Natural killer cell treated with Interleukin-12 subunit alpha and Interleukin-12 subunit beta and Interleukin-15 and Interleukin-18, amount 100 ng/mL, for 72 hours (primary cell): ENCODE data around the gene C5orf47. TPM values are rescaled to one million over a fixed set of nuclear protein-coding genes. Genes with fewer than 3 reads are reported as not detected.

Experiments used
- ATAC-seq, 2 donors: fragments of 150-1000 bp; cut with Tn5 transposase in 1 of 2; sonication (Bioruptor Pico), chemical (Tn5 transposase) in 1 of 2; 2 replicates each; pipeline ENCODE4 v1.10.0; 2021
- DNase-seq: peaks from one replicate; pipeline ENCODE4 v3.0.0; 2022; ENCODE audit warnings: low spot score
- H3K27ac Mint-ChIP-seq, 2 donors: 1 replicate in 1 of 2; 2 replicates in 1 of 2; pipeline ENCODE4 v1.8.0; 2022; ENCODE audit warnings: mixed read lengths in 2 of 2, mild to moderate bottlenecking in 1 of 2, moderate library complexity in 1 of 2
- H3K27me3 Mint-ChIP-seq, 2 donors: 1 replicate in 1 of 2; 2 replicates in 1 of 2; pipeline ENCODE4 v1.8.0; 2022; ENCODE audit warnings: mixed read lengths in 2 of 2
- H3K36me3 Mint-ChIP-seq: one replicate; pipeline ENCODE4 v1.8.0; 2022; ENCODE audit warnings: mixed read lengths
- H3K4me1 Mint-ChIP-seq, 2 donors: 1 replicate in 1 of 2; 2 replicates in 1 of 2; pipeline ENCODE4 v1.8.0; 2022; ENCODE audit warnings: low read depth in 2 of 2, mixed read lengths in 2 of 2, mild to moderate bottlenecking in 1 of 2
- H3K4me3 Mint-ChIP-seq: one replicate; pipeline ENCODE4 v1.8.0; 2022; ENCODE audit warnings: mixed read lengths
- H3K9me3 Mint-ChIP-seq: 2 replicates; pipeline ENCODE4 v1.8.0; 2022; ENCODE audit warnings: mixed read lengths
- total RNA-seq, 2 donors: library from RNA; stranded (reverse); gene quantifications; one replicate each; pipeline ENCODE4 v1.2.3, GENCODE V29; 2022

C5orf47 gene
- total RNA-seq, 2 donors from 2014 or later: not detected

- H3K9me3 Mint-ChIP-seq: no peaks in the 10 kb centered on the region
- H3K27me3 Mint-ChIP-seq: no peaks in the 10 kb centered on the region
- no peak overlapping the region for H3K27ac Mint-ChIP-seq
- no peak overlapping the region for H3K4me3 Mint-ChIP-seq
- H3K4me1 Mint-ChIP-seq: peaks cover 0 to 3% of the 10 kb centered on the region in 2 donors
- DNase-seq: no peak
- ATAC-seq: no peak
- no peaks in the 10 kb centered on the region for H3K36me3 Mint-ChIP-seq
Measured at GRCh38 chr5:173963182-173963838, 25.7 kb upstream of the C5orf47 start.

GRCh38 chr5:173963867-173964441 is 25.0 kb upstream of the C5orf47 start:
- peaks cover 0 to under 1% of the 10 kb centered on the region in 2 donors for H3K27me3 Mint-ChIP-seq
- no peak for DNase-seq
- no peak for ATAC-seq
- H3K4me1 Mint-ChIP-seq: peaks cover 0 to 3% of the 10 kb centered on the region in 2 donors
- no peaks in the 10 kb centered on the region for H3K9me3 Mint-ChIP-seq
- H3K36me3 Mint-ChIP-seq: no peaks in the 10 kb centered on the region
- no peak overlapping the region for H3K4me3 Mint-ChIP-seq
- no peak overlapping the region for H3K27ac Mint-ChIP-seq

DNA sequence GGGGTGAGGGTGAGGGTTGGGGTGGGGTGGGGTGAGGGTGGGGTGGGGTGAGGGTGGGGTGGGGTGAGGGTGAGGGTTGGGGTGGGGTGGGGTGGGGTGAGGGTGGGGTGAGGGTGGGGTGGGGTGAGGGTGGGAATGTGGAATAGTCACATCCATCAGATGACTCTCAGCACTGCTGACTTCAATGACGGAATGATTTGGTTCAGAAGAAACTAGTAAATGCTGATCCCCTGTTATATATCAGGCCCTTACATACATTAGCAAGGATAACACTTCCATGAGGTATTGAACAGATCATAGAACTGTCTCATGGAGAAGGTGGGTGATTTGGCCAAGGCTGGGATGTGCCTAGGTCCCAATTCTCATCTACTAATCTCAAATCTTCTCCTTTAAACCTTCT is 24.5 kb upstream of the C5orf47 start:
- Mint-ChIP-seq H3K4me1 (peaks cover 0 to 3% of the 10 kb centered on the region in 2 donors), H3K36me3 (no peaks in the 10 kb centered on the region), H3K27ac (no peak overlapping the region), H3K9me3 (no peaks in the 10 kb centered on the region), H3K27me3 (peaks cover 4 to 6% of the 10 kb centered on the region in 2 donors), H3K4me3 (no peak overlapping the region)
- ATAC-seq: no peak
- DNase-seq: no peak

GRCh38 chr5:173967241-173967640 is 21.7 kb upstream of the C5orf47 start:
- ATAC-seq (no peak), DNase-seq (no peak)
- Mint-ChIP-seq H3K4me3 (no peak overlapping the region), H3K27ac (no peak overlapping the region), H3K4me1 (peaks cover 0 to 3% of the 10 kb centered on the region in 2 donors), H3K36me3 (no peaks in the 10 kb centered on the region), H3K9me3 (no peaks in the 10 kb centered on the region), H3K27me3 (peaks cover 14 to 20% of the 10 kb centered on the region in 2 donors)

DNA sequence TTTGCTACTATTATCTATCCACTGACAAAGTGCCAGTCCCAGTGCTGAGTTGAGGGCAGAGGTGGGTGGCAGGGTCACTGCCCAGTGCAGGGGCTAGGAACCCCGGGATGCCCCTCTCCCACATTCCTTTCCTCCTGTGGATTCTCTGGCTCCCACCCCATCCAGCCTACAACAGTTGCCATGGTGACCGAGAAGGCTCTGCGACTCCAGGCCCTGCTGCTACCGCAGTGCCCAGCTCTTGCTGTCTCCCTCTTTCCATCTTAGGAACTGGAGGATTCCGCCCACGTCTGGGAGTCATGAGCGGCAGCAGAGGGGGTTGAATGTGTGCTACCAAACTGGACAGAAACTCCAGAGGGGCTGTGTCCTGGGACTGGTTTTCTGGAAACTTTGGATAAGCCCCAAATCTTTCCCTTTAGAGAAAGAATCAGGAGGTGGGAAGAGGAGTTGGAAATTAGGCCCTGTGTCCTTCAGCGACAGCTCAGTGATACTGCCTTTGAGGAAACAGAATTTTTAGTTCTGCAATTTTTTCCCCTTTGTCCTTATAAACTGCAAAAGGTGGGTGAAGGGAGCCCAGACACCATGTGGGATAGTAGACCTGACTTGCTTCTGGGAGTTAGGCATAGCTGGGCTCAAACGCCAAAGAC is 20.7 kb upstream of the C5orf47 start:
- Mint-ChIP-seq H3K36me3 (no peaks in the 10 kb centered on the region), H3K27ac (no peak overlapping the region), H3K9me3 (no peaks in the 10 kb centered on the region), H3K4me3 (no peak overlapping the region), H3K4me1 (peaks cover 5 to 7% of the 10 kb centered on the region in 2 donors), H3K27me3 (peaks cover 17 to 20% of the 10 kb centered on the region in 2 donors)
- ATAC-seq (no peak), DNase-seq (no peak)

GRCh38 chr5:173969167-173970049 is 19.6 kb upstream of the C5orf47 start:
- peaks cover 8 to 9% of the 10 kb centered on the region in 2 donors for H3K4me1 Mint-ChIP-seq
- DNase-seq (no peak), ATAC-seq (no peak)
- H3K36me3 Mint-ChIP-seq: no peaks in the 10 kb centered on the region
- H3K4me3 Mint-ChIP-seq: no peak overlapping the region
- no peaks in the 10 kb centered on the region for H3K9me3 Mint-ChIP-seq
- H3K27me3 Mint-ChIP-seq: peaks cover 20 to 25% of the 10 kb centered on the region in 2 donors
- H3K27ac Mint-ChIP-seq: no peak overlapping the region

DNA sequence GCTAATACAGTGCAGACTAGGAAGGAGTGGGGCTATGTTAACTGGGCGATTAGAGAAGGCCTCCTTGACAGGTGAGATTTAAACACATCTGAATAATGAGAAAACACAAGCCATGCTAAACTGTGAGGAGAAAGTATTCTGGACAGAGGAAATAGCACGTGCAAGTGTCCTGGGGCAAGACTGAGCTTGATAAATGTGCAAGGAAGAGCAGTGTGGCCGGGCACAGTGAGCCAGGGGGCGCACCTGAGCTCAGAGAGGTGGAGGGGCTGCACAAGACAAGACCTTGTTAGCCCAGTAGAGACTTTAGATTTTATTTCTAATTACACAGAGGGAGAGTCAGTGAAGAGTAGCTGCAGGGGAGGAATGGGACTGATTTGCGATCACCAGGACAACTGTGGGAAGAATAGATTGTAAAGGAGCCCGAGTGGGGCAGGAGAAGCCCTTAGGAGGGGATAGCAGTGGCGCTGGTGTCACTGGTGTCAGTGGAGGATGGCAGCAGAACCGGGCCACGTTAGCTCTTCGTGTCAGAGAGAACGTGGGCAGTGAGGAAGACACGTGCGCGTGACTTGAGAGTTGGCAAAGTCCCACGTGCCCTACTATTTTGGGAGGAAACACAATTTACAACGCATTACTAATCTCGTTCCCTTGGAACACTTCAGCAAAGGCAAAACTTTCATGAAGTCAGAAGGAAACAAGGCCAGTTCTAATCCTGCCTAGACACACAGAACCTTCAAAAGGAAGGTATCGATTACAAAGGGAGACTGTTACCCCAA is 17.9 kb upstream of the C5orf47 start:
- Mint-ChIP-seq H3K4me1 (peaks cover 8 to 9% of the 10 kb centered on the region in 2 donors), H3K27ac (no peak overlapping the region), H3K36me3 (no peaks in the 10 kb centered on the region), H3K27me3 (peaks cover 22 to 29% of the 10 kb centered on the region in 2 donors), H3K9me3 (no peaks in the 10 kb centered on the region), H3K4me3 (no peak overlapping the region)
- DNase-seq (no peak), ATAC-seq (no peak)

- H3K4me3 Mint-ChIP-seq: no peak overlapping the region
- H3K4me1 Mint-ChIP-seq: peaks cover 8 to 9% of the 10 kb centered on the region in 2 donors
- H3K27ac Mint-ChIP-seq: no peak overlapping the region
- H3K36me3 Mint-ChIP-seq: no peaks in the 10 kb centered on the region
- DNase-seq (no peak), ATAC-seq (no peak)
- H3K9me3 Mint-ChIP-seq: no peaks in the 10 kb centered on the region
- H3K27me3 Mint-ChIP-seq: peaks cover 28 to 35% of the 10 kb centered on the region in 2 donors
Measured at GRCh38 chr5:173971681-173972345, 17.2 kb upstream of the C5orf47 start.

- no peak overlapping the region for H3K27ac Mint-ChIP-seq
- no peaks in the 10 kb centered on the region for H3K36me3 Mint-ChIP-seq
- peaks cover 8 to 9% of the 10 kb centered on the region in 2 donors for H3K4me1 Mint-ChIP-seq
- no peaks in the 10 kb centered on the region for H3K9me3 Mint-ChIP-seq
- ATAC-seq: no peak
- no peak overlapping the region for H3K4me3 Mint-ChIP-seq
- peaks cover 32 to 39% of the 10 kb centered on the region in 2 donors for H3K27me3 Mint-ChIP-seq
- no peak for DNase-seq
Measured at GRCh38 chr5:173972607-173972924, 16.4 kb upstream of the C5orf47 start.

- no peaks in the 10 kb centered on the region for H3K36me3 Mint-ChIP-seq
- no peaks in the 10 kb centered on the region for H3K9me3 Mint-ChIP-seq
- peaks cover 8 to 9% of the 10 kb centered on the region in 2 donors for H3K4me1 Mint-ChIP-seq
- no peak overlapping the region for H3K27ac Mint-ChIP-seq
- DNase-seq (peak; percentile 69), ATAC-seq (peak; percentile 67 to 82)
- peak overlapping the region; percentile 68 for H3K4me3 Mint-ChIP-seq
- peaks cover 36 to 43% of the 10 kb centered on the region in 2 donors for H3K27me3 Mint-ChIP-seq
Measured at GRCh38 chr5:173972925-173973615, 15.9 kb upstream of the C5orf47 start.

DNA sequence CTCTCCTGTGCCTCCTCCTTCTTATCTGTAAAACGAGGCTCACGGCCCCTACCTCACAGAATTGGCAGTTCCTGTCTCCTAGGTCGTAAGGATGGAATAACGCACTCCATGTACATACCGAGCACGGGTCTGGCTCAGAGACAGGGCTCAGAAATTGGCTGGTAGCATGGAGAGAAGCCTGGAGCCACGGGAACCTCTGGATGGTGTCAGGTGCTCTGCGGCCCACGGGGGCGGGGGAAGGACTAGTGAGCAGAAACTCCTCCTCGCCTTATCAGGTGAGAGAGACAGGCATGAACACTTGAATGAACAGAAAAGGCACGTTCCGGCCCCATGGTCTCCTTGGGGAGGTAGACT is 15.4 kb upstream of the C5orf47 start:
- Mint-ChIP-seq H3K4me1 (peaks cover 8 to 9% of the 10 kb centered on the region in 2 donors), H3K27me3 (peaks cover 41 to 45% of the 10 kb centered on the region in 2 donors), H3K27ac (no peak overlapping the region), H3K36me3 (no peaks in the 10 kb centered on the region), H3K4me3 (peak overlapping the region; percentile 68), H3K9me3 (no peaks in the 10 kb centered on the region)
- DNase-seq (no peak), ATAC-seq (peak in 1 of 2 donors; percentile 44)

- Mint-ChIP-seq H3K4me3 (no peak overlapping the region), H3K27ac (no peak overlapping the region), H3K27me3 (peaks cover 43 to 47% of the 10 kb centered on the region in 2 donors), H3K4me1 (peaks cover 8 to 9% of the 10 kb centered on the region in 2 donors), H3K36me3 (no peaks in the 10 kb centered on the region), H3K9me3 (no peaks in the 10 kb centered on the region)
- DNase-seq: no peak
- ATAC-seq: no peak
Measured at GRCh38 chr5:173974688-173975239, 14.2 kb upstream of the C5orf47 start.
